Measurements from ENCODE around the gene SH3TC2.

GRCh38 chr5:149041242-149041641 lies 21.6 kb downstream of the SH3TC2 start:
- TF ChIP-seq POLR2A (IDR thresholded peaks at IDR 0.05) = no peak
- no peak for TF ChIP-seq POLR2AphosphoS5 (IDR thresholded peaks at IDR 0.05)
